ENCODE data around the gene STXBP5.

DNA sequence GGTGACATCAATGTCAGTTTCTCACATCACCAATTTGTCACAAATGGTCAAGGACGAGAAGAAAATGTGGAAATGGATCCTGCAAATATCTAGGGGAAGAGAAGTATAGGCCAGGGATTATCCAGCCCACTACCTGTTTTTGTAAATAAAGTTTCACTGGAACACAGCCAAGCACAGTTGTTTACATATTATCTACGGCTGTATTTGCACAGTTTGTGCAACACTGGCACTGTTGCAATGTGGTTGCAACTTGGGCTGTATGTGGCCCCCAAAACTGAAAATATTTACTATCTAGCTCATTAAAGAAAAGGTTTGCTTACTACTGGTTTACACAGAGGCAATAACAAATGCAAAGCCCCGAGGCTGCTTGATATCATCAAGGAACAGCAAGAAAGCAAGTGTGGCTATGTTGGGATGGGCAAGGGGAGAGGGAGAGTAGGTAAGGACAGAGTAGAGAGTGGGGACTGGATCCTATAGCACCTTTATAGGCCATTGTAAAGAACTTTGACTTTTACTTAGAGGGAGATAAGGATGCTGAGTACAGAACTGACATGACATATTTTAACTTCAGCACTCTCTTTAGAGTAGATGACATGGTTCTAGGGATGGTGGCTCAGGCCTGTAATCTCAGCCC lies 11.8 kb upstream of the STXBP5 start:
- TF ChIP-seq CTCF (IDR thresholded peaks at IDR 0.05) (no peak), POLR2A (IDR thresholded peaks at IDR 0.05) (no peak)
